Activated CD8-positive, alpha-beta memory T cell treated with anti-CD3 and anti-CD28 coated beads, Interleukin-2, amount 50 U/mL, for 24 hours (primary cell): ENCODE measurements around the gene COL13A1.

ENCODE experiments used
- DNase-seq: peaks from one replicate; pipeline ENCODE4 v3.0.0-alpha.2; 2020; ENCODE audit errors: extremely low read depth

The COL13A1 gene

GRCh38 chr10:69819716-69820506 is 18.2 kb downstream of the COL13A1 start:
- DNase-seq: no peak

- DNase-seq: no peak
These were observed 19.1 kb downstream of the COL13A1 start for GRCh38 chr10:69820817-69821216.

GRCh38 chr10:69825604-69826003 is 23.9 kb downstream of the COL13A1 start:
- no peak for DNase-seq

- no peak for DNase-seq
These were observed 24.4 kb downstream of the COL13A1 start for GRCh38 chr10:69826094-69826493.

GRCh38 chr10:69826789-69827554 is 25.3 kb downstream of the COL13A1 start:
- DNase-seq: no peak

- no peak for DNase-seq
These were observed 26.6 kb downstream of the COL13A1 start for GRCh38 chr10:69828144-69828870.

- no peak for DNase-seq
These were observed 28.1 kb downstream of the COL13A1 start for GRCh38 chr10:69829775-69830174.

GRCh38 chr10:69831231-69831855 is 29.6 kb downstream of the COL13A1 start:
- no peak for DNase-seq

- no peak for DNase-seq
These were observed 33.5 kb downstream of the COL13A1 start for GRCh38 chr10:69835233-69835632.

GRCh38 chr10:69835875-69836730 is 34.4 kb downstream of the COL13A1 start:
- DNase-seq: no peak

- DNase-seq: no peak
These were observed 35.0 kb downstream of the COL13A1 start for GRCh38 chr10:69836731-69837030.

- no peak for DNase-seq
These were observed 35.6 kb downstream of the COL13A1 start for GRCh38 chr10:69837261-69837660.

- no peak for DNase-seq
These were observed 36.7 kb downstream of the COL13A1 start for GRCh38 chr10:69838418-69838817.

GRCh38 chr10:69838853-69839252 is 37.1 kb downstream of the COL13A1 start:
- no peak for DNase-seq

GRCh38 chr10:69839696-69840345 is 38.1 kb downstream of the COL13A1 start:
- no peak for DNase-seq

GRCh38 chr10:69840773-69841172 is 39.1 kb downstream of the COL13A1 start:
- DNase-seq: no peak

- DNase-seq: no peak
These were observed 40.3 kb downstream of the COL13A1 start for GRCh38 chr10:69842020-69842419.

- DNase-seq: no peak
These were observed 41.2 kb downstream of the COL13A1 start for GRCh38 chr10:69842882-69843281.

- DNase-seq: no peak
These were observed 42.2 kb downstream of the COL13A1 start for GRCh38 chr10:69843923-69844322.

- no peak for DNase-seq
These were observed 43.0 kb downstream of the COL13A1 start for GRCh38 chr10:69844698-69845097.
